GM08714 (cell line): ENCODE data around the gene APH1B.

Source experiments
- H3K4me3 ChIP-seq: fragments of 200-500 bp; sonication (Bioruptor generic); 2 replicates; pipeline ENCODE4 v1.5.1; 2014; ENCODE audit warnings: mild to moderate bottlenecking, low read length, inconsistent platforms
- ZNF274 ChIP-seq: IDR thresholded peaks from 2 replicates; pipeline ENCODE4 v1.6.1; 2012; ENCODE audit warnings: mild to moderate bottlenecking, low read depth, low read length

The APH1B gene

DNA sequence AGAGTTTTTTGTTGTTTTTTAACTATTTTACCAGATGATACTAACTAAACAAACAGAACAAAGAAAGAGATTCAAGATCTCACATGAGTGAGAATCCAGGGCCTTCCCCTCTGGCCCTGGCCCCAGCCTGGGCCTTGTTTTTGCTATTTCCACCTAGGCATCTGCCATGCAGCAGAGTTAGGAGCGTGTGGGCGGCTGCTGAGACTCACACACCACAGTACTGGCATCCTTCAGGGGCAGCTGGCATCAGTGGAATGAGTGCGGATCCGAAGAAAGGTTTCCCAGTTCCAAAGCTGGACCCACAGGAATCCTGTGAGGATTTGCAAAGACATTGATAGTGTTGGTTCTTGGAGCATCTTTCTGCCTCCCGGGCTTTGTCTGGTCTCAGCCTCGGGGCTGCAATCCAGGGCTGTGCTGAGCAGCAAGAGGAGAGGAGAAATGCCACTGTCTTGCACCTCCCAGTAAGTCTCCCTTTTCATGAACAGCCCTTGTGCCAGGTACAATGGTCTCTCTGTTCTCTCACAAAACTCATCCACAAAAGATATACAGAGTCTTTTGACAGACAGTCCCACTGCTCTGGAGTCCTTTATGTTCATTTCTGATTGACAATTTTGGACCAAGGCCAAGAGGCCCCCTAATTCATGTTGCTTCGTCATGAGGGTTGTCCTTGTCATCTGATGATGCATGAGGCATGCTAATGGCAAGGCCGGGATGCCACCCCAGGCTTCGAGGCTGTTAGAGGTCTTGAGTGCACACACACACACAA, 46.6 kb downstream of the APH1B start:
- no peak for TF ChIP-seq ZNF274
- H3K4me3 ChIP-seq = no peak overlapping the region

DNA sequence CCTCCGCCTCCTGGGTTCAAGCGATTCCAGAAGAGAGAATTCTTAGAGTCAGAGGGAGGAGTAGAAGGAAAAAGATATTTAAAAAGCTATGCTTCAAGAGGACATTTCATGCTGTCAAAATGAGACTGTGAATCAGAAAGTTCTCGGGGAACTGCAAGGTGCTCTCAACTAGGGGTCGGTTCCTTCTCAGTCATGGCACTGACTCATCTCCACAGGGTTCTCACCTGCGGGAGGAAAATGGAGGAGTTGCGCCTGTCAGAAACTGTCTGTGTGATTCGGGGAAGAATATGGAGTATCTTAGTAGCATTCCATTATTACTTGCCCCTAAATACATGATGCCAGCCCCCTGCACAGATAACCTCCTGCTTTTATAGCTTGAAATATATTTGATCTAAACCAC, 47.4 kb downstream of the APH1B start:
- TF ChIP-seq ZNF274 = no peak

DNA sequence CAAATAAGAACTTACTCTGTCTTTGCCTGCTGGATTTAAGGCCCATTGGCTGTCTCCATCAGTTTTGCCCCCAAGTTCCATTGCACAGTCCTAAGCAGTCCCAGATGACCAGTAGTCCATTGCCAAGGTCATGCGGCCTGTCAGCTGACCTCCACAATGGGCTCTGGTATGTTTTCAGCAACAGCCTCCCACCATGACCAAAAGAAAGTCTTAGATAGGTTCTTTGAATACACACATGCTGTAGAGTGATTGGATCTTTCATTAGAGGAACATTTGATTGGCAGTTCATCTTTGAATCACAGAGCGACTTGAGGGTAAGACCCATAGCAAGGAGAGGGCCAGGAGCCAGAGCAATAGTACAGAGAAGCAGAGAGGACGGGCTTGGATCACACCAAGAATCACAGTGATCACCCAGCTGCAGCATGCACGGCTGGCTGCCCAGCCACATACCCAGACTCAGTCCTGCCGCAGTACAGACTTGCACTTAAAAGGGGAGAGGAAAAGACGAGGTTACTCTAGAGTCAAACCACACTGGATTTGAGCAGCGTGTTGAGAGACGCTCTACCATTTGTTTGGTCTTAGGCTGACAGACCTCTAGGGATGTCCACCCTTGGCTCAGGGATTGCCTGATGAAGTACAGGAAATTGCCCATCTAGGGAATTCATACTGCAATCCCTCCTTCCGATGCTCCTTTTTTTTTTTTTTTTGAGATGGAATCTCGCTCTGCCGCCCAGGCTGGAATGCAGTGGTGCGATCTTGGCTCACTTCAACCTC, 50.4 kb downstream of the APH1B start:
- no peak for TF ChIP-seq ZNF274
- H3K4me3 ChIP-seq = no peak overlapping the region

More for the DNA sequence above, 47.4 kb downstream of the APH1B start:
- no peak overlapping the region for H3K4me3 ChIP-seq

- H3K4me3 ChIP-seq = no peak overlapping the region
- TF ChIP-seq ZNF274 = no peak
Observed at GRCh38 chr15:63329567-63330350, 52.4 kb downstream of the APH1B start.

GRCh38 chr15:63330926-63331325, 53.5 kb downstream of the APH1B start:
- H3K4me3 ChIP-seq = no peak overlapping the region
- no peak for TF ChIP-seq ZNF274

- no peak overlapping the region for H3K4me3 ChIP-seq
Observed at GRCh38 chr15:63331456-63331855, 54.1 kb downstream of the APH1B start.

DNA sequence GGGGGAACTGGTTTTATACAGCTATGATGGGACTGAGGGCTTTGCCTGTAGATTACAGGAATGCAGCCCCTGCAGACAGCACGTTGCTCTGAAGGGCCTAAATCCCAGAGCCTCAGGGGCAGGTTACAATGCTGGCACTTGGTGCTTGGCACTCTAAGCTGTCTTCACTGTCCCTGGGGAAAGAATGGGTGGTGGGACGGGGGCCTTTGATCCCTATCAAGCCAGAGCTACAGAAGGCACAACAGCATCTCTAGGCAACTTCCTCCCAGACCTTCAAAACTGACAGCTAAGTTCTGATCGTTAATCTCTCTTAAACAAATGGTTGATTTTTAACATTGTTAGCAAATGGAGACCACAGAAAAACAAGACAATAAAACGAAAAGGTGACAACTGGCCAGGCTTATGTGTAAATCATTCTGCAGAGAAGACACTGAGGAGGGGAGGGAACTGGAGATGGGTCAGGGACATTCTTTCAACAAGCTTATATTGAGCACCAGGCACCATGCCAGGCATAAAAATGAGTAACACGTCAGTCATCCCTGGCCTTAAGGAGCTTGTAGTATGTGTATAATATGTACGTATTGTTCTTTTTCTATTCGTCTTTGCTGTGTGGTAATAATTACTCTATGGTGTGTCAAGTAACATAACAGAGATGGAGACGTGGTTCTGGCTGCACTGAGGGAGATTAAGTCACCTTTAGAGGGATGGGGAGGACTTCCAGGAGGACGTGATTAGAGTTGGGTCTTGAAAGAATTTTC, 55.1 kb downstream of the APH1B start:
- H3K4me3 ChIP-seq = no peak overlapping the region
- no peak for TF ChIP-seq ZNF274

More at GRCh38 chr15:63331456-63331855, 54.1 kb downstream of the APH1B start:
- no peak for TF ChIP-seq ZNF274

DNA sequence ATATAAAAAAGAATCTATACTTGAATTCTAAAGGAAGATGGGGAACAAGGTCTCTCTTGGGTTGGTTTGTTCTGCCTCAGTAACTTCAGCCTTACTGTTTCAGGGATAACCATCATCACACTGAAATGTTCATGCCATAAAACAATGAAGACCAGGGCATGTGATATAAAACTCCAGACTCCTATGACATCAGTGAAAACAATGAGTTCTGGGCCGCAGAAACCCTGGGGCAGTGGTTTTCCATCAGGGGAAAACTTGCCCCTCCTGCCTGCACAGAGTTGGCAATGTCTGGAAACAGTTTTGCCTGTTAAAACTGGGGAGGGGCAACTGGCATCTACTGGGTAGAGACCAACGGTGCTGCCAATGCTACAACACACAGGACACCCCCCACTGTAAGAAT, 57.4 kb downstream of the APH1B start:
- no peak overlapping the region for H3K4me3 ChIP-seq
- TF ChIP-seq ZNF274 = no peak

GRCh38 chr15:63335543-63336240, 58.3 kb downstream of the APH1B start:
- H3K4me3 ChIP-seq = no peak overlapping the region
- TF ChIP-seq ZNF274 = no peak

- no peak overlapping the region for H3K4me3 ChIP-seq
- TF ChIP-seq ZNF274 = no peak
Observed at GRCh38 chr15:63337046-63337445, 59.6 kb downstream of the APH1B start.

- no peak overlapping the region for H3K4me3 ChIP-seq
- no peak for TF ChIP-seq ZNF274
Observed at GRCh38 chr15:63338170-63338569, 60.8 kb downstream of the APH1B start.

GRCh38 chr15:63339006-63339766, 61.8 kb downstream of the APH1B start:
- no peak for TF ChIP-seq ZNF274
- no peak overlapping the region for H3K4me3 ChIP-seq

GRCh38 chr15:63339836-63340235, 62.4 kb downstream of the APH1B start:
- TF ChIP-seq ZNF274 = no peak
- no peak overlapping the region for H3K4me3 ChIP-seq

GRCh38 chr15:63340353-63340752, 62.9 kb downstream of the APH1B start:
- no peak for TF ChIP-seq ZNF274
- H3K4me3 ChIP-seq = no peak overlapping the region
